ENCODE results near the gene CYP27A1.

CYP27A1 gene

DNA sequence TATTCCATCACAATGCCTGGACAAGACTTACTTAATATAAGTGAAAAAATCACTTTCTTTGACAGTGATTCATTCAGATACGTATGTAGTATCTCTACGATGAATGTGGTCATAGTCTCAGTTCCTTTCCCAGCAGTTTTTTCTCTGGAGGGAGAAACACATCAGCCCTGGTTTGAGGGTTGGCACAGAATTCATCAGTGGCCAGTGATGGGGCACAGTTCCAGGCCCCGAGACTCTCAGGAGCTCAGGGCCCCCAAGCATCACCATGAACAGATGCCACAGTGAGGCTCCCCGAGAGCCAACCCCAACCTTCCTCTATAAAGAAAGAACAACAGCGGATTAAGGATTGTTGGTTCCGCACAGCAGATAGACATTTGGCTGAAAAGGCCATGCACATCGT is 37.1 kb downstream of the CYP27A1 start:
- no peaks in the 10 kb centered on the region for H3K79me2 ChIP-seq (ENCODE audit: insufficient read depth, low read length)
- no peaks in the 10 kb centered on the region; the same call in 1 of the 2 replicates for H3K27me3 ChIP-seq (ENCODE audit: insufficient read depth, low read length)
- no peak overlapping the region for H3K9ac ChIP-seq (ENCODE audit: low read length)
- H3K9me2 ChIP-seq (ENCODE audit: low read depth, low read length) = no peaks in the 10 kb centered on the region
- H2AFZ ChIP-seq (ENCODE audit: low read length) = no peak overlapping the region
- H3K36me3 ChIP-seq (ENCODE audit: insufficient read depth, low read length) = no peaks in the 10 kb centered on the region
- no peaks in the 10 kb centered on the region for H3F3A ChIP-seq (ENCODE audit: insufficient read depth, low read length)
- H4K20me1 ChIP-seq (ENCODE audit: insufficient read depth, low read length) = no peaks in the 10 kb centered on the region
- no peak overlapping the region for H3K27ac ChIP-seq (ENCODE audit: low read depth, low read length, poor library complexity, severe bottlenecking)
- no peak overlapping the region for H3K4me2 ChIP-seq (ENCODE audit: low read length)
- H3K4me1 ChIP-seq (ENCODE audit: insufficient read depth, low read length, severe bottlenecking) = no peaks in the 10 kb centered on the region
- TF ChIP-seq, protein P1, sequence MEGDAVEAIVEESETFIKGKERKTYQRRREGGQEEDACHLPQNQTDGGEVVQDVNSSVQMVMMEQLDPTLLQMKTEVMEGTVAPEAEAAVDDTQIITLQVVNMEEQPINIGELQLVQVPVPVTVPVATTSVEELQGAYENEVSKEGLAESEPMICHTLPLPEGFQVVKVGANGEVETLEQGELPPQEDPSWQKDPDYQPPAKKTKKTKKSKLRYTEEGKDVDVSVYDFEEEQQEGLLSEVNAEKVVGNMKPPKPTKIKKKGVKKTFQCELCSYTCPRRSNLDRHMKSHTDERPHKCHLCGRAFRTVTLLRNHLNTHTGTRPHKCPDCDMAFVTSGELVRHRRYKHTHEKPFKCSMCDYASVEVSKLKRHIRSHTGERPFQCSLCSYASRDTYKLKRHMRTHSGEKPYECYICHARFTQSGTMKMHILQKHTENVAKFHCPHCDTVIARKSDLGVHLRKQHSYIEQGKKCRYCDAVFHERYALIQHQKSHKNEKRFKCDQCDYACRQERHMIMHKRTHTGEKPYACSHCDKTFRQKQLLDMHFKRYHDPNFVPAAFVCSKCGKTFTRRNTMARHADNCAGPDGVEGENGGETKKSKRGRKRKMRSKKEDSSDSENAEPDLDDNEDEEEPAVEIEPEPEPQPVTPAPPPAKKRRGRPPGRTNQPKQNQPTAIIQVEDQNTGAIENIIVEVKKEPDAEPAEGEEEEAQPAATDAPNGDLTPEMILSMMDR (IDR thresholded peaks at IDR 0.05; ENCODE audit: low read length) = no peak
- no peak for TF ChIP-seq EZH2 (IDR thresholded peaks at IDR 0.05; ENCODE audit: borderline replicate concordance, low read length)
- no peak overlapping the region for H3K4me3 ChIP-seq (ENCODE audit: low read depth, low read length, poor library complexity, severe bottlenecking)
- H3K9me3 ChIP-seq (ENCODE audit: low read length) = no peaks in the 10 kb centered on the region

DNA sequence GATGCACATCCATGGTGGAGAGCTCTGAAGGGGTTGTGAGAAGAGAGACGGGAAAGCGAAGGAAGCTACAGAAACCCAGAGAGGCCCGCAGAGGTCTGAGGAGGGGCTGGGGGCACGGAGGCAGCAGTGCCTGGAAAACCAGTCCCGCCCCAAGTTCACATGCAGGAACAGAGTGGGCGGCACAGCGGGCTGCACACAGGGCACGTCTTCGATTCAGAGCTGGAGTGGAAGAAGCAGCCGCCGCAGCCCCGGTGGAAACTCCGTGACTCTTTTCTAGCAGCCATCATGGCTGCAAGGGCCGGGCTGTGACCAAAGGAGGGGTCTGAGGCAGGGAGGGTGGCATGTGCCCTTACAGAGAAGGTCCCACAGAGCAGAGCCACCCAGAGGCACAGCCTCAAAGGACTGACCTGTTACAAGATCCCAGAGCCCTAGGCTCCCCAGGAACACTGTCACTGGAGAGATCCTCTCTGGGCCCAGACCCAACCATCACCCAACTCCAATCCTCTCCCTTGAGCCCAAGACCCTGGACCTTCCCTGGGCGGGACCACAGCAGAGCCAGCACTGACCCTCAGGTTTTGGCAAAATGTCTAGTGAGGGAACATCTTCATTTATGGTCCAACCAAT is 38.9 kb downstream of the CYP27A1 start:
- no peaks in the 10 kb centered on the region for H3K4me1 ChIP-seq (ENCODE audit: insufficient read depth, low read length, severe bottlenecking)
- H3F3A ChIP-seq (ENCODE audit: insufficient read depth, low read length) = no peaks in the 10 kb centered on the region
- no peaks in the 10 kb centered on the region for H3K9me3 ChIP-seq (ENCODE audit: low read length)
- no peak overlapping the region for H3K4me3 ChIP-seq (ENCODE audit: low read depth, low read length, poor library complexity, severe bottlenecking)
- H3K27me3 ChIP-seq (ENCODE audit: insufficient read depth, low read length) = no peaks in the 10 kb centered on the region; the same call in 1 of the 2 replicates
- TF ChIP-seq, protein P1 (IDR thresholded peaks at IDR 0.05; ENCODE audit: low read length) = no peak
- no peak for TF ChIP-seq EZH2 (IDR thresholded peaks at IDR 0.05; ENCODE audit: borderline replicate concordance, low read length)
- no peak overlapping the region for H2AFZ ChIP-seq (ENCODE audit: low read length)
- no peaks in the 10 kb centered on the region for H3K9me2 ChIP-seq (ENCODE audit: low read depth, low read length)
- no peaks in the 10 kb centered on the region for H3K79me2 ChIP-seq (ENCODE audit: insufficient read depth, low read length)
- H3K4me2 ChIP-seq (ENCODE audit: low read length) = no peak overlapping the region
- no peak overlapping the region for H3K9ac ChIP-seq (ENCODE audit: low read length)
- H3K36me3 ChIP-seq (ENCODE audit: insufficient read depth, low read length) = no peaks in the 10 kb centered on the region
- H4K20me1 ChIP-seq (ENCODE audit: insufficient read depth, low read length) = no peaks in the 10 kb centered on the region
- no peak overlapping the region for H3K27ac ChIP-seq (ENCODE audit: low read depth, low read length, poor library complexity, severe bottlenecking)

DNA sequence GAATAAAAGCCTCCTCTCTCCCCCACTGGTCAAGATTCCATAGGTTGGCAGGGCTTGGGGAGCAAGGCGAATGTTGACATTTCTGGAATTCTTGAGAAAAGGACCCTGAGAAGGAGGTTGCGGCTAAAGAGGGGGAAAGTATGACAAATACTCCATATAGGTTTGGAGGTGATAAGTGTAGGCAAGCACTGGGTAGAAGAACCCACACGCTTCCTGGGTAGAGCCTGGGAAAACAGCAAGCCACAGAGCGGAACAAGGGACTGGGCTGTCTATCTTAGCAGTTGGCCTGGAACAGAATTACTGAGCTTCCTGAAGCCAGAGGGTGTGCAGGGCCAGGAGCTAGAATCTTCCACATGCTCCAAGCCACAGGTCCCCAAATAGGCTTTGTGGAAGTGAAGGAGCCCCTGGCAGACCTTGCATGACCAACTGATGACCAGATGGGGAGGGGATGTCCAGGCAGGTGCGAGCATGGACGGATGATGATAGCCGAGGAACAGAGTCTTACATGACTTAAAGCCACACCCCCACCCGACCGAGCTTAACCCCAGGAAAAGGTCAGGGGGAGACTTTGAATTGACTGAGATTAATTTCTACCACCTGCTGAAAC is 39.8 kb downstream of the CYP27A1 start:
- Histone ChIP-seq H3F3A (ENCODE audit: insufficient read depth, low read length) (no peaks in the 10 kb centered on the region), H3K4me3 (ENCODE audit: low read depth, low read length, poor library complexity, severe bottlenecking) (no peak overlapping the region), H4K20me1 (ENCODE audit: insufficient read depth, low read length) (no peaks in the 10 kb centered on the region), H2AFZ (ENCODE audit: low read length) (no peak overlapping the region), H3K27me3 (ENCODE audit: insufficient read depth, low read length) (no peaks in the 10 kb centered on the region; the same call in 1 of the 2 replicates), H3K27ac (ENCODE audit: low read depth, low read length, poor library complexity, severe bottlenecking) (no peak overlapping the region), H3K36me3 (ENCODE audit: insufficient read depth, low read length) (no peaks in the 10 kb centered on the region), H3K9me3 (ENCODE audit: low read length) (no peaks in the 10 kb centered on the region), H3K79me2 (ENCODE audit: insufficient read depth, low read length) (no peaks in the 10 kb centered on the region), H3K9ac (ENCODE audit: low read length) (no peak overlapping the region), H3K4me1 (ENCODE audit: insufficient read depth, low read length, severe bottlenecking) (no peaks in the 10 kb centered on the region), H3K9me2 (ENCODE audit: low read depth, low read length) (no peaks in the 10 kb centered on the region), H3K4me2 (ENCODE audit: low read length) (no peak overlapping the region)
- TF ChIP-seq, protein P1 (IDR thresholded peaks at IDR 0.05; ENCODE audit: low read length) = no peak
- TF ChIP-seq EZH2 (IDR thresholded peaks at IDR 0.05; ENCODE audit: borderline replicate concordance, low read length) = no peak
